CD4-positive, alpha-beta T cell treated with Interleukin-10 for 1 hour (primary cell): ENCODE data around the gene GATAD2A.
A peak's percentile ranks its signal among the peaks of the same experiment; 100 is the strongest.
"Not testable (repeated sequence)": the region's sequence is repeated elsewhere in the genome, so short reads cannot be mapped to it uniquely, and the experiment has no call there.

Source experiments
- DNase-seq: peaks from one replicate; pipeline ENCODE4 v3.0.0-alpha.2; 2020

GATAD2A gene, protein sequence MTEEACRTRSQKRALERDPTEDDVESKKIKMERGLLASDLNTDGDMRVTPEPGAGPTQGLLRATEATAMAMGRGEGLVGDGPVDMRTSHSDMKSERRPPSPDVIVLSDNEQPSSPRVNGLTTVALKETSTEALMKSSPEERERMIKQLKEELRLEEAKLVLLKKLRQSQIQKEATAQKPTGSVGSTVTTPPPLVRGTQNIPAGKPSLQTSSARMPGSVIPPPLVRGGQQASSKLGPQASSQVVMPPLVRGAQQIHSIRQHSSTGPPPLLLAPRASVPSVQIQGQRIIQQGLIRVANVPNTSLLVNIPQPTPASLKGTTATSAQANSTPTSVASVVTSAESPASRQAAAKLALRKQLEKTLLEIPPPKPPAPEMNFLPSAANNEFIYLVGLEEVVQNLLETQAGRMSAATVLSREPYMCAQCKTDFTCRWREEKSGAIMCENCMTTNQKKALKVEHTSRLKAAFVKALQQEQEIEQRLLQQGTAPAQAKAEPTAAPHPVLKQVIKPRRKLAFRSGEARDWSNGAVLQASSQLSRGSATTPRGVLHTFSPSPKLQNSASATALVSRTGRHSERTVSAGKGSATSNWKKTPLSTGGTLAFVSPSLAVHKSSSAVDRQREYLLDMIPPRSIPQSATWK

DNA sequence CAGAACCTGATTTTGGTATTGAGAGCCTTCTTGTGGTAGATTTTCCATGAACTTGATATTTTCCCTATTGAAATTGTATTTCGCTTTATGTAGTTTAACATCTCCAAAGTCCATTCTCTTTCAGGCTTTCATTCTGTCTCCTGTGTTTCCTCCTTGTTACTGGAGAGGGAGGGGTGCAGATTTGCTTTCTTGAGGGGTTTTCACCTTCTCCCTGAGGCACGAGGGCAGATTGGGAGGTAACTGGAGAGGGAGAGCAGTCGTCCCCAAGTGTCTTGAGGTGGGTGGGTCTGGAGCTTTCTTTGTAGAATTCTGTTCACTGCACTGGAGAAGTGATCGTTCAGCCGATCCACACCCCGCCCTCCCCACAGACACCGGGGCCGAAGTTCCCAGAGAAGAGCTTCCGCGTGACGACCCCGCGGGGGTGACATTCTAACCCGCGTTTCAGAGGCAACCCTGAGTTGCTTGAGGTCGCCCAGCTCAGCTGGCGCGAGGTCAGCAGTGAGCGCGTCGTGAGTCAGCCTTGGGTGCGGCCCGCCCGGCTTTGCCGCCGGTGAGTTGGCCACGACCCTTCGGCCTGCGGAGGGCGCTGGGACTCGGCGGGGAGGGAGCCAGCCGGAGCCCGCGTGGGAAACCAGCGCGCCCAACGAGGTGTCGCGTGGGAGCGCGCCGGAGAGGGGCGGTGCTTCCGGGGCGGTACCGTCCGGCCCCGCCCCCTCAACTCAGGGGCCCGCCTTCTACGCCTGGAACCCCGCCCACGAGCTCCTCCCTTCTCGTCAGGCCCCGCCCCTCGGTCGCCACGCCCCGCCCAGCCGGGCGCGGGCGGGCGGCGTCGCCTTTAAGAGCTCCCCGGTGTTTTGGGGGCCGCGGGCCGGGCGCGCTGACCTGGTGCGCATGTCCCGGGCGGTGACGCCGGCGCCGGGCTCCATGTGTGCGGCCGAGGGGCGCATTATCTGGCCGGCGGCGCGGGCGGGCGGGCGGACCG is at the start of gene GATAD2A:
GATAD2A (plus strand) TSS at position 797 of the 982 bp plus-strand sequence. CDS start 59,671 bp downstream, outside the sequence.
- peak; percentile 91 for DNase-seq

DNA sequence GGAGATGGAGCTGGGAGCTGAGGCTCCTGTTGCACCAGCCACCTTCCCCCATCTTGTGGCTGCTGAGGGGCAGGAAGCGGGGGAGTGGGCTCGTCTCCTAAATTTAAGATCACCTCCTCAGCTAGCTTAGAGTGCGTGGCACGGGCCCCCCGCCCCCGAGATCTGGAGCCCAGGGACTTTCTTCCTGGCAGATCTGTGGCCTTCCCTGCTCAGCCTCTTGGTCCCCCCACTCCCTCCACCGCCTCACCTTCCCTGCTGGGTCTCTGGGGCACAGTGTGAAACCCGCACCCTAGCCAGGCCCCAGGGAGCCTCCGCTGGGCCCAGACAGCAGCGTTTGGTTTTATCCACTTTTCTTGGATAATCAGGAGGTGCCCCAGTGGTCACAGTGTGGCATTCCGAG is 49.0 kb upstream of the GATAD2A start:
- no peak for DNase-seq

DNA sequence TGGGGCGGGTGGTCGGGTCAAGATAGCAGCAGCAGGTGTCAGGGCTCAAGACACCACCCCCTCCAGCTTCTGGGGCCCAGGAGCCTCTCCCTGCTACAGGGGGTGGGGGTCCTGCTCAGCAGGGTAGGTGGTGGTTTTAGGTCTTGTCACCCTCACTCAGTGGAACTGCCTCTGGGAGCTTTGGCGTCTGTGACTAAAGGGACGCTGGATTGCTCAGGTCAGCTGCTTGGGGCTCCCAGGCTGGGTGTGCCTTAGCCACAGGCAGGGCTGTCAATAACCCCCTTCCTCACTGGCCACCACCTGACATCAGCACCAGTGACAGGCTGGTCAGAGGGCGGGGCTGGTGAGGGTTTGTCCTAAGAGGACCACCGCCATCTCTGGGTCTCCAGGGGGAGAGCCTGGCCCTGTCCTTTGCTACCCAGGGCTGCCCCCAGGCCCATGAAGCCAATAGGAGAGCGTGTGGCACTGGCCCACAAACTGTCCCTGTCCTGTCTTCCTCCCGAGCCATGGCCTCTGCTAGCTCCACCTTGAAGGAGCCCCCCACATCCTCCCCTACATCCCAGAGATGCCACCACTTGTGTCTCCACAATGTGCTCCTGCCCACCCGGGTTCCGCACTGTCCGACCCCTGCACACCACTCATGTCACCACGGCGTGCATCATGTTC is 48.4 kb upstream of the GATAD2A start:
- no peak for DNase-seq

DNA sequence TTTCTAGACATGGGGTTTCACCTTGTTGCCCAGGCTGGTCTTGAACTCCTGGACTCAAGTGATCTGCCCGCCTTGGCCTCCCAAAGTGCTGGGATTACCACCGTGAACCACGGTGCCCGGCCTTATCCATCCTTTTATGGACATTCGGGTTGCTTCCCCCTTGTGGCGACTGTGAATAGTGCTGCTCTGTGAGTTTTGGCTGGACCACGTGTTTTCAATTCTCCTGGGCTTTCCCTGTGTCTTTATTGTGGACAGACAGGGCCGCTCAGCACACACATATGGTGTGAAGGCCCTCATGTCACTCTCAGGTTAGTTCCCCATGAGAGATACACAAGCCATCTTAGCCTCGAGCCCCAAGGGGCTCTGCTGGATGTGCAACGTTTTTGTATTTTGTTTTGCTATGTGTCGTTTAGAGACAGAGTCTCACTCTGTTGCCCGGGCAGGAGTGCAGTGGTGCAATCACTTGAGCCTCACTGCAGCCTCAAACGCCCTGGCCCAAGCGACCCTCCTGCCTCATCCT is 44.3 kb upstream of the GATAD2A start:
- peak; percentile 85 for DNase-seq

DNA sequence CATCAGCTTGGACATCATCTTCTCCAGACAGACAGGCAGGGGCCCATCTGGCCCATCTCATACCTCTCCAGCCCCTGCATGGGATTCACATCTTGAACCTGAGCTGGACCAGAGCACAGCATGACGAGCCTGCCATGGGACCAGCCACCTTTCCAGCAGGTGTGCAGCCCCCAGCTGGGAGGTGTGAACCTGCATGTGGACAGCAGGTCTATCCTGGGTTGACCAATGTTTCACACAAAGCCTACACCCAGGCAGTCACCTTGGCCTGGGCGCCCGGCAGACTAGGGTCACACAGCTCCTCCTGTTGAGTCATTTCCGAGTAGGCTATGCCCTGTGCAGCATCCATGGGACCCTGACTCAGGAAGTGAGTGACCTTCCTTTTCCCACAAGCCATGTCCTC is 43.4 kb upstream of the GATAD2A start:
- no peak for DNase-seq

DNA sequence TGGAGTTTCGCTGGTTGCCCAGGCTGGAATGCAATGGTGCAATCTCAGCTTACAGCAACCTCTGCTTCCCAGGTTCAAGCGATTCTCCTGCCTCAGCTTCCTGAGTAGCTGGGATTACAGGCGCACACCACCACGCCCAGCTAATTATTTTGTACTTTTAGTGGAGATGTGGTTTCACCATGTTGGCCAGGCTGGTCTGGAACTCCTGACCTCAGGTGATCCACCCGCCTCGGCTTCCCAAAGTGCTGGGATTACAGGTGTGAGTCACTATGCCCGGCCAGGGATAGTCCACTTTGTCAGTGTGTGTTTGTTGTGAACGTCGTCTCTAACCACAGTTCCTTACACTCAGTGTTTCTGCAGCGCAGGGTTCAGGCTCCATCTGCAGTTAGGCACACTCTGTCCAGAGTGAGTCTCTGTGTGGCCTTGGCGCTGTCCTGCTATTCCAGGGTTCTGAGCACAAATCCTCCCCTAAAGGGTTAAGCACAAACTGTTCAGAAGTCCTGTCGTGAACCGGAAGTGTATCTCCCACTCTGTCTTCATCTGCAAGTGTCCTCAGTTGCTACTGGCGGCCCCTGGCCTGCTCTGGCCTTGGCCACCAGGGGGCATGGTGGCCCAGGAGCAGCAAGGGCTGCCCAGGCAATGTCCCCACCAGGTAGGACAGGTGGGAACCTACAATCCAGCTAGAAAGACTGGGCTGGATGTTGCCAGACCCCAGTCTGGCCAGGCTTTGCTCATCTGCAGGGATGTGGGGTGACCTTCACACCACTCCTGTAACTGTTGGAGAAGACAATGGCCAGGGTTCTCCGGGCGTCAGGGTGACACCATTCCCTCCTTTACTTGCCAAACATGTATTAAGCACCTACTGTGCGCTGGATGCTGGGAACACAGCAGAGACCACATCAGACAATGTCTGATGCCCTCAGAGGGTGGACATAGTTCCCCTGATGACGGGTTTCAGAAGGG is 38.8 kb upstream of the GATAD2A start:
- peak; percentile 82 for DNase-seq

DNA sequence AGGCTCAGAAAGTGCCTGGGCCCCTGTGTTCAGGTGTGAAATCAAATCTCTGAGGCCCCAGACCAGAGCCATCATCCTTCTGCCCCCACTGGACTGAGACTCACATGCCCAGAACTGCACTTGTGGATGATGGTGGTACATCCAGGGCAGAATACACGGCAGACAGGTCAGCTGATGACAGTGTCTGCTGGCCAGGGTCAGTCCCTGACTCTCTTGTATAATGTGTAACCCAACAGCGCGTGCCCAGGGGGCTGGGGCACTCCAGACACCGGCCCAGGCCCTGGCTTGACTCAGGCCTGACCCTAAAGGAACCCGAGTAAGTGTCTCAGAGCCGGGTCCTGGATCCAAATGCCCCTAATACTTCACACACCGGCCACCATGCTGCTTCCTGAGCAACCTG is 37.4 kb upstream of the GATAD2A start:
- no peak for DNase-seq

DNA sequence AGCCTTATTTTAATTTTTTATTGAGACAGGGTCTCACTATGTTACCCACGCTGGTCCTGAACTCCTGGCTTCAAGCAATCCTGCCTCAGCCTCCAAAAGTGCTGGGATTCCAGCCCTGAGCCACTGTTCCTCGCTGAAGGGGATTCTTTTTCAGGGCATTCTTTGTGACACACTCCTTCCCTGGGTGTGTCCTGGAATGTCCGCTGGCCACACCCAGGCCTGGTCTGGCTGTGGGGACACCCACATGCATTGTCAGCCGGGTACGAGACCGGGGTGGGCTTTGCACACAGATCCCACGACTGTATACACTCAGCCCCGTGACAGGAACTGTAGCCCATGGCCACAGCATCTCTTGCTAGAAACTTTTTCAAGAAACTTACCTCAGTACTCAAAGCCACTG is 34.4 kb upstream of the GATAD2A start:
- no peak for DNase-seq

DNA sequence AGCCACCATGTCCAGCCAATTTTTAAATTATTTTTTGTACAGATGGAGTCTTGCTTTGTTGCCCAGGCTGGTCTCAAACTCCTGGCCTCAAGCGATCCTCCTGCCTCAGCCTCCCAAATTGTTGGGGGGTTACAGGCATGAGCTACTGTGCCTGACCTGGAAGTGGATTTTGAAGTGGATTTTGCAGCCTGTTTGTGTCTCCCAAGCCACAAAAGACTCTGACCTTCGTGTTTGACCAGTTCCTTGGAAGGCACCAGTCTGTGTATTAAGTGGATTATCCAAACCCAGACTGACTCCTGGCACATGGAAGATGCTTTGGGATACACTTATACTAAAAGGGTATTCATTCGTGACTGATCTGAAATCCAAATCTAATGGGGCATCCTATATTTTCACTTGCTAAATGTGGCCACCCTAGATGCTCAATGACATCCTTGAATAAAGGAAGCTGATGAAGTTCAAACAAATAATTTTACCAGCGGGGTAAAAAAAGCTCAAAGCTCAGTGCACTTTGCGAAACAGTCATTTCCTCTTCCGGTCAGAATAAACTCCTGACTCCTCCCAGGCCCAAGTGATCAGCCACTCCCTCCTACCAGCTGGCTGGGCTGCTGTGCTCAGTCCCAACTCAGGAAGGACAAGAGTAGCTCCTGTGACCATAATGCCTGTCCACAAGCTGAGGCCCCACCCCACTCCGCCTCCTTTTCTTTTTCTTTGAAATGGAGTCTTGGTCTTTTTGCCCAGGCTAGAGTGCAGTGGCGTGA is 32.6 kb upstream of the GATAD2A start:
- peak; percentile 73 for DNase-seq

DNA sequence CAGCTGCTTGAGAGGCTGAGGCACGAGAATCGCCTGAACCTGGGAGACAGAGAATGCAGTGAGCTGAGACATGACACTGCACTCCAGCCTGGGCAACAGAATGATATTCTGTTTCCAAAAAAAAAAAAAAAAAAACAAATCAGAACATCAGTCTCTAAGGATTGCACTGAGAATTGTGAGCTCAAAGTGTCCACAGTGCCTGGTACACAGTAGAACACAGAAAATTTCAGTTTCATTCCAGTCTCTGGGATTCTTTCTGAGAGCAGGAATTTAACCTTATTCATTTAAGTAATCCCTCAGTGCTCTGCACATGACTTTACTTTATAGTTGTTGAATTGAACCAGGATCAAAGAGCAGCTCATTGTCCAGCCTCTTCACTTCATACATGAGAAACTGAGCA is 25.9 kb upstream of the GATAD2A start:
- DNase-seq, result no peak

DNA sequence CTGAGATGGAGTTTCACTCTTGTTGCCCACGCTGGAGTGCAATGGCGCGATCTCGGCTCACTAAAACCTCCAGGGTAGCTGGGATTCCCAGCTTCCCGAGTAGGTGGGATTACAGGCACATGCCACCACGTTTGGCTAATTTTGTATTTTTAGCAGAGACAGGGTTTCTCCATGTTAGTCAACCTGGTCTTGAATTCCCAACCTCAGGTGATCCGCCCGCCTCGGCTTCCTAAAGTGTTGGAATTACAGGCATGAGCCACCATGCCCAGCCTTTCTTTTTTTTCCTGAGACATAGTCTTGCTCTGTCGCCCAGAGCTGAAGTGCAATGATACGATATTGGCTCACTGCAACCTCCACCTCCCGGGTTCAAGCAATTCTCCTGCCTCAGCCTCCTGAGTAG is 25.2 kb upstream of the GATAD2A start:
- not testable (repeated sequence) for DNase-seq

DNA sequence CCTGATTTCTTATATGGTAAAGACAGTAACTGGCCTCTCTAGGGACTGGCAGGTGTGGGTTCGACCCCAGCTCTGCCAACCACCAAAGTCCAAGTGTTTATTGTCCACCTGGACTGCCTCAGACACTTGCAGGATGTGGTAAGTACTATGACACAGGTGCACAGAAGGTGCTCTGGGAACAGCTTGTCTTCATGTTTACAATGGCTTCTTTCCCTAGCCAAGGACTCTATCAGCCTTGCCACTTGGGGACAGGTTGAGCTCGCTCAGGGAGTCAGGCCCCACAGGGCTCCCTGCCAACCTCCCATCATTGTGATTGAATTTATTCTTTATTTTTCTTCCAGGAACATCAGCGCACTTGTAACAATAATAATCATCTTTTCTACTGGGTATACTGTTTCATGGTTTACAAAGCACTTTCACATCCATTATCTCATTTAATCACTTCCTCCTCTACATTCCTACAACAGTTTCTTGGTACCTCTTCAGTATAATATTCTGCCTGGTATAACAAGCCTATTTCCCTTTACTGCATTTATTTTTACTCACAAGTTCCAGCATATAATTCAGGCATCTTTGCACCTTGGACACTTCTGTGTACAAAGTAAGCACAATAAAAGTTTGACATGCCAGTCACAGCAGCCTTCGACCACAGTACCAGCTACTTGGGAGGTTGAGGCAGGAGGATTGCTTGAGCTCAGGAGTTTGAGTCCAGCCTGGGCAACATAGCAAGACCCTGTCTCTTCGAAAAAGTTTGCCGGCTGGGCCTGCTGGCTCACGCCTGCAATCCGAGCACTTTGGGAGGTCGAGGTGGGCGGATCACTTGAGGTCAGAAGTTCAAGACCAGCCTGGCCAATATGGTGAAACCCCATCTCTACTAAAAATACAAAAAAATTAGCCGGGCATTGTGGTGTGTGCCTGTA is 24.2 kb upstream of the GATAD2A start:
- DNase-seq, result no peak

DNA sequence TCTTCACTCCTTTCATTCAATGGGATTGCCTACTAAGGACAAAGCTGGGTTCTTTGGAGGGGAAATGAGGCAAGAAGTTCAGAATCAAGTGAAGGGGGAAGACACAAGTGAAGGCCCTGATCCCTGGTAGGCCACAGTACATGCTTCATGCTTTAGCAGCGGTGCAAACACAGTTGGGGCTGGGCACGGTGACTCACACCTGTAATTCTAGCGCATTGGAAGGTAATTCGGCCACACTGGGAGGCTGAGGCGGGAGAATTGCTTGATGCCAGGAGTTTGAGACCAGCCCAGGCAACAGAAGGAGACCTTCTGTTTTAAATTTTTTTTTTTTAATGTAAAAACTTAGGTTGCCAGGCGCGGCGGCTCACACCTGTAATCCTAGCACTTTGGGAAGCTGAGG is 23.4 kb upstream of the GATAD2A start:
- no peak for DNase-seq

DNA sequence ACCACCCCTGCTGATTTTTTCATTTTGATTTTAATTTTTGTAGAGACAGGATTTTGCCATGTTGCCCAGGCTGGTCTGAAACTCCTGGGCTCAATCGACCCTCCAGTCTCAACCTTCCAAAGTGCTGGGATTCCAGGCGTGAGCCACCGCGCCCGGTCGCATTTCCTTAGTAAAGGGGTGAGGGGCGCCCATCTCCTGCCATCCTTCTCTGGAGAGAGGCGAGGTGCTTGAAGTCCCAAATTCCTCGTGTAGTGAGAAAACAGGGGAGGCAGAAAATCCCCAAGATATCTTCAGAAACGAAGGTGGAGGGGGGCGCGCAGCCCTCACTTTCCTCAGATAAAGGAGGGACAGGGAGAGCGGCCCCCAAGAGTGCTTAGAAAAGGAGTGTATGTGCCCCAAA is 21.0 kb upstream of the GATAD2A start:
- no peak for DNase-seq

DNA sequence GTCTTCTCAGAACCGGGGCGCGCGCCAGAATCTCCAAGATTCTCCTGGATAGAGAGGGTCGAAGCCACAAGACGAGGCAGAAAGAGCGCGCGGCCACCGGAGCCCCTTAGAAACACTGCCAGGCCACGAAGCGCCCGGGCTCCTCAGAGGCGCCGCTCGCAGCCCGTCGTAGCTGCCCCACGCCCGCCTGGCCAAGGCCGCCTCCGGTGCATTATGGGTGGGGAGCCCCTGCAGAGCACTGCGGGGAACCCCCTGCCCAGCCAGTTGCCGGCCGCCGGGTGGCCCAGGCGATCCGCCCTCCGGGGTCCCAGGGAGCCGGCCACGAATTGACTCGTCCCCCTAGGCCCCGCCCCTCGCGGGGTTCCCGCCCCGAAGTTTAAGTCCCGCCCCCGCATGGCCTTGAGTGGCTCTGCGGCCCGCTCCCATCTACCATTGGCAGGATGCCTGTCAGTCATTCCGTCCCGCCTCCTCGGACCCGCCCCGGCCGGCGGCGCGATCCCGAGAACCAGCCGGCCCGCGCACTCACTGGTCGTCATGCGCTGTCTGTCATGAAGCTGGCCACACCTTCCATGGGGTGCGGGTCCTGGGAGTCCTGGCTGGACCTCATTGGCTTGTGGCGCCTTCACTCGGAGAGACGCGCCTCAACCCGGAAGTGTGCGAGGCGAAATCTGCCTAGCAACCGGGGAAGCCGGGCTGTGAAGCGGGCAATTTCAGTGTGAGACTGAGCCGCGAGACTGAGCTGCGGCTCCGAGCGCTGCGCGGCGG is 20.2 kb upstream of the GATAD2A start:
- peak; percentile 100 for DNase-seq

DNA sequence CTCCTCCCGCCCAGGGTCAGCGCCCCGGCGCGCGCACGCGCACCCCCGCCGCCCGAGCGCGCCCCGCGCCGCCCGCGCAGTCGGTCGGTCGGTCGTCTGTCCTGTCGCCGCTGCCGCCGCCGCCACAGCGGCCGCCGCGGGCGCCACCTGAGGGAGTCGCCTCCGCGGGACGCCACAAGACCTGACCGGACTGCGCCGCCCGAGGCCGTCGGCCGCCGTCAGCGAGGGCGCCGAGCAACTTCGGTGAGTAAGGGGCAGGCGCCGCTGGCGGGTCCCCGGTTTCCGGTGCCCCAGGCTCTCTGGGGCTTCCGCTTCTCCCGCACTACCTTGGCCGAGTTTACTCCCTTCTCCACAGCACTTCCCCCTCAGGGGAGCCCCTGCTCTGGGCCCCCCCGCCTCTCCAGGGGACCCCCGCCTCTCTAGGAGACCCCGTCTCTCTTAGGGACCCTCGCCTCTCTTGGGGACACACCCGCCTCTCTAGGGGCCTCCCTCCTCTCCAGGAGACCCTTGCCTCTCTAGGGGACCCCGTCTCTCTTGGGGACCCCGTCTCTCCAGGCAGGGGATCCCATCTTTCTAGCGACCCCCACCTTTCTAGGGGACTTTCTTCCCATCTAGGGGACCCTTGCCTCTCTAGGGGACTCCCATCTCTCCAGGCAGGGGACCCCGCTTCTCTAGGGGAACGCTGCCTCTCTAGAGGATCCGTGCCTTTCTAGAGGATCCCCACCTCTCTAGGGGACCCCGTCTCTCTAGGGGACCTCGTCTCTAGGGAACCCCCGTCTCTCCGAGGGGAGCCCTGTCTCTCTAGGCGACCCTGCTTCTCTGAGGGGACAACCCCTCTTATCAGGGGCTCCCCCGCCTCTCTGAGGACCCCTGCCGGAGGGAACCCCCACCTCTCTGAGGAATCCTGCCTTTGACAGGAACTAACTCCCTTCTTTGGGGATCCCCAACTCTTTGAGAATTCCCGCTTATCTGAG is 19.3 kb upstream of the GATAD2A start:
- peak; percentile 43 for DNase-seq

DNA sequence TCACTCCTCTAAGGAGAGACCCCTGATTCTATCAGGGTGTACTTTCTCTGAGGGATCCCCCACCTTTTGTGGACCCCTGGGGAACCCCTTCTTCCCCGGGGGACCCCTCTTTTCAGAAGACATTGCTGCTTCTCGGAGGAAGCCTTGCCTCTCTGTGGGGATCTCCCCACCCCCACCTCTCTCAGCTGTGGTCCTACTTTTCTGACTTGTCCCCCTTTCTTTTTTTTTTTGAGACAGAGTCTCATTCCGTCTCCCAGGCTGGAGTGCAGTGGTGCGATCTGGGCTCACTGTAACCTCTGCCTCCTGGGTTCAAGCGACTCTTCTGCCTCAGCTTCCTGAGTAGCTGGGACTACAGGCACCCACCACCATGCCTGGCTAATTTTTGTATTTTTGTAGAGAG is 18.4 kb upstream of the GATAD2A start:
- DNase-seq, result no peak
